GM04503 (cell line): ENCODE data around the gene ARHGEF9.

Source experiments
- DNase-seq: peaks from one replicate; pipeline ENCODE4 v3.0.0-alpha.2; 2012; ENCODE audit warnings: low read depth

Gene ARHGEF9

GRCh38 chrX:63746278-63746677 is 38.7 kb downstream of the ARHGEF9 start:
- DNase-seq: no peak

GRCh38 chrX:63744850-63745394 is 40.1 kb downstream of the ARHGEF9 start:
- DNase-seq: no peak

- DNase-seq: no peak
These were observed 41.4 kb downstream of the ARHGEF9 start for GRCh38 chrX:63743596-63743995.

GRCh38 chrX:63740382-63740781 is 44.6 kb downstream of the ARHGEF9 start:
- DNase-seq: no peak

- no peak for DNase-seq
These were observed 45.1 kb downstream of the ARHGEF9 start for GRCh38 chrX:63739885-63740284.

- no peak for DNase-seq
These were observed 46.3 kb downstream of the ARHGEF9 start for GRCh38 chrX:63738696-63739095.

GRCh38 chrX:63737131-63737921 is 47.7 kb downstream of the ARHGEF9 start:
- DNase-seq: no peak

GRCh38 chrX:63735882-63736281 is 49.1 kb downstream of the ARHGEF9 start:
- no peak for DNase-seq

- DNase-seq: no peak
These were observed 64.7 kb downstream of the ARHGEF9 start for GRCh38 chrX:63720293-63720692.

- DNase-seq: no peak
These were observed 65.4 kb downstream of the ARHGEF9 start for GRCh38 chrX:63719633-63720032.

- DNase-seq: no peak
These were observed 66.9 kb downstream of the ARHGEF9 start for GRCh38 chrX:63718010-63718694.

- peak; percentile 5 for DNase-seq
These were observed 71.5 kb downstream of the ARHGEF9 start for GRCh38 chrX:63713526-63713925.

- no peak for DNase-seq
These were observed 76.2 kb downstream of the ARHGEF9 start for GRCh38 chrX:63708801-63709200.

- DNase-seq: no peak
These were observed 82.5 kb downstream of the ARHGEF9 start for GRCh38 chrX:63702556-63702955.

- DNase-seq: peak; percentile 30
These were observed 97.9 kb downstream of the ARHGEF9 start for GRCh38 chrX:63686878-63687714.

- DNase-seq: no peak
These were observed 104.6 kb downstream of the ARHGEF9 start for GRCh38 chrX:63680423-63680822.

GRCh38 chrX:63679432-63679831 is 105.6 kb downstream of the ARHGEF9 start:
- DNase-seq: no peak

- DNase-seq: no peak
These were observed 109.3 kb downstream of the ARHGEF9 start for GRCh38 chrX:63675716-63676115.

GRCh38 chrX:63673896-63674295 is 111.1 kb downstream of the ARHGEF9 start:
- DNase-seq: no peak

GRCh38 chrX:63664741-63665140 is 120.3 kb downstream of the ARHGEF9 start:
- DNase-seq: no peak

GRCh38 chrX:63664083-63664482 is 120.9 kb downstream of the ARHGEF9 start:
- DNase-seq: no peak

- DNase-seq: no peak
These were observed 123.3 kb downstream of the ARHGEF9 start for GRCh38 chrX:63661676-63662075.
